HG02852 (cell line): Measurements from ENCODE around the gene SDR42E2.

Source experiments
- ATAC-seq: cut with Tn5 transposase; IDR thresholded peaks from one replicate; pipeline ENCODE4 v1.9.1; 2021; ENCODE audit warnings: mild to moderate bottlenecking, moderate library complexity; ENCODE audit not compliant: unreplicated experiment

Gene SDR42E2

DNA sequence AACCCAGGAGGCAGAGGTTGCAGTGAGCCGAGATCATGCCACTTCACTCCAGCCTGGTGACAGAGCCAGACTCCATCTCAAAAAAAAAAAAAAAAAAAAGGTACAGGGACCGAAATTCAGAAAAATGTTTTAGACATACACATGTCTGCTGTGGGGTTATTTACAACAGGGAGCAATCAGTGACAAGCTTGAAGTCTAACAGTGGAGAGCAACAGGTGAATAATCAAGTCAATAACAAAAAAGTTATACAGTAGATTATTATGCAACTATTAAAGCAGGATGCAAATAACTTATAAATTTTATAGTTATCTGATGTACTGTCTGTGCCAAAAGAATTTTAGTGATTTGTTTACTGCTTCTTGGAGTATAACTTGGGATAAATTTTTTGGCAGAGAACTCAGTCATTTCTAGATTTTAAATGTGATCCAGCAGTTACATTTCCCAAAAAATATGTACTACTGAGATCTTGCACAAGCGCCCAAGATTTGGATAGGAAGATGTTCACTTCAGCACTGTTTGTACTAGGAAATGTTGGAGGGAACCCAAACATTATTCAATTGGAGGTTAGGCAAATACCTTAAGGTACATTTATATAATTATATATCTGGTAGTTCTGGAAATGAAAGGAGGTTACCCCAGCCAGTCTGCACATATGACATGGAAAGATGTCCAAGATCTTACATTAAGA, 77.9 kb downstream of the SDR42E2 start:
- no peak for ATAC-seq
